Breast epithelium (tissue), 3 donors: Measurements from ENCODE around the gene PPP6R1.

ENCODE experiments used
- CTCF ChIP-seq, 3 donors: fragments of 450-650 bp; IDR thresholded peaks; one replicate each; pipeline ENCODE4 v1.5.1; 2016 to 2017; ENCODE audit warnings: antibody characterized with exemption in 3 of 3, mild to moderate bottlenecking in 3 of 3, moderate library complexity in 3 of 3
- POLR2A ChIP-seq: fragments of 450-650 bp; IDR thresholded peaks from one replicate; pipeline ENCODE4 v1.6.1; 2016; ENCODE audit warnings: antibody characterized with exemption, mild to moderate bottlenecking, moderate library complexity

GRCh38 chr19:55224038-55224665 is 34.7 kb downstream of the PPP6R1 start:
- no peak for TF ChIP-seq CTCF (IDR thresholded peaks at IDR 0.05)
- TF ChIP-seq POLR2A = no peak
